B cell (primary cell): ENCODE data around the gene KIAA0232. TPM values are rescaled to one million over a fixed set of nuclear protein-coding genes. Genes with fewer than 3 reads are reported as not detected.

Experiments used
- ATAC-seq: fragments of 200-7000 bp; cut with Tn5 transposase; one replicate; pipeline ENCODE4 v1.10.0; 2021; ENCODE audit warnings: low read depth, mild to moderate bottlenecking, moderate number of reproducible peaks, moderate library complexity
- CTCF ChIA-PET: fragments of 350-600 bp; sonication (Branson Sonifier 250); formaldehyde crosslinking; loops from one replicate; lab custom pipeline; 2021; ENCODE audit warnings: antibody characterized with exemption, inconsistent platforms; lab: Charles Lee
- POLR2A ChIA-PET: fragments of 350-600 bp; sonication (Branson Sonifier 250); formaldehyde crosslinking; loops from one replicate; lab custom pipeline; 2021; ENCODE audit warnings: antibody characterized with exemption; lab: Charles Lee
- DNase-seq: peaks from one replicate; pipeline ENCODE4 v3.0.0; 2013
- H2AFZ ChIP-seq: 2 replicates; pipeline ENCODE4 v1.6.1; 2012; ENCODE audit warnings: mild to moderate bottlenecking, low read depth, low read length; ENCODE audit not compliant: insufficient read depth, poor library complexity, severe bottlenecking
- H3K27ac ChIP-seq, 2 donors: 1 replicate in 1 of 2; 2 replicates in 1 of 2; pipeline ENCODE4 v1.5.1; 2012 to 2013; ENCODE audit warnings: low read length in 2 of 2, mild to moderate bottlenecking in 2 of 2, moderate library complexity in 1 of 2
- H3K27me3 ChIP-seq, 4 experiments: fragments of 200-600 bp in 1 of 4; sonication (generic) in 1 of 4; replicated peaks in 1 of 4; 1 replicate in 2 of 4; 2 replicates in 2 of 4; pipeline versions ENCODE4 v1.6.1 to v1.7.0; 2013 to 2016; ENCODE audit warnings: low read length in 3 of 4, mild to moderate bottlenecking in 2 of 4, mixed read lengths in 1 of 4, moderate library complexity in 1 of 4; ENCODE audit not compliant: insufficient read depth in 4 of 4, control insufficient read depth in 3 of 4; ENCODE audit errors: control extremely low read depth in 1 of 4
- H3K36me3 ChIP-seq, 2 experiments: replicated peaks in 1 of 2; 1 replicate in 1 of 2; 2 replicates in 1 of 2; pipeline versions ENCODE4 v1.6.1 to v1.7.1; 2013; ENCODE audit warnings: low read length in 1 of 2; ENCODE audit not compliant: insufficient read depth in 2 of 2, control insufficient read depth in 1 of 2; ENCODE audit errors: control extremely low read depth in 1 of 2, extremely low read depth in 1 of 2
- H3K4me1 ChIP-seq, 2 donors: fragments of 200-600 bp in 1 of 2; sonication (generic) in 1 of 2; 1 replicate in 1 of 2; 2 replicates in 1 of 2; pipeline versions ENCODE4 v1.5.1 to v1.6.1; 2013 to 2017; ENCODE audit warnings: low read length in 2 of 2; ENCODE audit not compliant: control insufficient read depth in 2 of 2, insufficient read depth in 2 of 2
- H3K4me2 ChIP-seq: replicated peaks from 2 replicates; pipeline ENCODE3; 2012; ENCODE audit warnings: mild to moderate bottlenecking, low read depth, low read length; ENCODE audit not compliant: poor library complexity, severe bottlenecking
- H3K4me3 ChIP-seq, 5 experiments: fragments of 200-600 bp in 1 of 5; sonication (generic) in 1 of 5; 1 replicate in 3 of 5; 2 replicates in 2 of 5; pipeline versions ENCODE4 v1.5.1 to v1.7.0; 2011 to 2016; ENCODE audit warnings: low read length in 4 of 5, mild to moderate bottlenecking in 4 of 5, low read depth in 2 of 5, control low read depth in 1 of 5, moderate library complexity in 1 of 5; ENCODE audit not compliant: insufficient read depth in 1 of 5; ENCODE audit errors: control extremely low read depth in 1 of 5, extremely low read depth in 1 of 5
- H3K79me2 ChIP-seq: fragments of 200-600 bp; sonication (generic); one replicate; pipeline ENCODE4 v1.6.0; 2016; ENCODE audit warnings: low read length; ENCODE audit not compliant: control insufficient read depth, insufficient read depth
- H3K9ac ChIP-seq: fragments of 200-600 bp; sonication (generic); 2 replicates; pipeline ENCODE4 v1.6.1; 2017; ENCODE audit warnings: mild to moderate bottlenecking, low read length, moderate library complexity
- H3K9me3 ChIP-seq, 3 donors: one replicate each; pipeline versions ENCODE4 v1.6.1 to v1.7.1; 2013; ENCODE audit warnings: low read length in 2 of 3; ENCODE audit not compliant: control insufficient read depth in 2 of 3, insufficient read depth in 1 of 3; ENCODE audit errors: control extremely low read depth in 1 of 3
- H4K20me1 ChIP-seq: 2 replicates; pipeline ENCODE4 v1.6.0; 2012; ENCODE audit warnings: mild to moderate bottlenecking, low read length; ENCODE audit not compliant: insufficient read depth, control insufficient read depth, poor library complexity, severe bottlenecking
- H3K27ac Mint-ChIP-seq: one replicate; pipeline ENCODE4 v1.8.0; 2021; ENCODE audit warnings: mixed read lengths
- H3K27me3 Mint-ChIP-seq: one replicate; pipeline ENCODE4 v1.8.0; 2021; ENCODE audit warnings: mixed read lengths
- H3K4me1 Mint-ChIP-seq: one replicate; pipeline ENCODE4 v1.8.0; 2021; ENCODE audit warnings: mixed read lengths
- H3K4me3 Mint-ChIP-seq: one replicate; pipeline ENCODE4 v1.8.0; 2021; ENCODE audit warnings: mixed read lengths
- H3K9me3 Mint-ChIP-seq: one replicate; pipeline ENCODE4 v1.8.0; 2022; ENCODE audit warnings: mixed read lengths; ENCODE audit not compliant: insufficient read depth
- CTCF ChIP-seq: fragments of 200-600 bp; IDR thresholded peaks from one replicate; pipeline ENCODE4 v1.8.0; 2022; ENCODE audit warnings: antibody characterized with exemption, mild to moderate bottlenecking
- EZH2 ChIP-seq: IDR thresholded peaks from 2 replicates; pipeline ENCODE4 v1.6.1; 2012; ENCODE audit warnings: borderline replicate concordance, low read depth, mild to moderate bottlenecking, moderate library complexity, low read length; ENCODE audit not compliant: insufficient read depth, poor library complexity, severe bottlenecking
- WGBS: methylation state at CpG from one replicate; pipeline ENCODE4 v1.1.5; 2013; ENCODE audit warnings: missing lambda C conversion rate; ENCODE audit not compliant: insufficient coverage; 5-methylcytosine and 5-hydroxymethylcytosine counted together
- intact Hi-C: fragments of 100-400 bp; cut with micrococcal nuclease; formaldehyde crosslinking; loops from one replicate; pipeline ENCODE4 v1.10.0; 2022
- polyA plus RNA-seq: library from polyadenylated mRNA; depleted of rRNA; stranded (reverse); fragments of >200 nt; gene quantifications from 2 replicates; pipeline ENCODE4 v1.2.3, GENCODE V29; 2012
- total RNA-seq, 2 donors: library from RNA; stranded (reverse); fragments of 120-200 nt in 1 of 2; gene quantifications; 1 replicate in 1 of 2; 2 replicates in 1 of 2; pipeline versions ENCODE4 v1.2.3 to v1.2.4, GENCODE V29; 2013 to 2022

KIAA0232 gene
- total and polyA plus RNA-seq, 2 donors (not counting 1 experiment from before 2014, with no cell fraction given) = 2.9 to 20.8 TPM

- ChIA-PET POLR2A (no interaction called here), CTCF (no interaction called here)
- Mint-ChIP-seq H3K27me3 (no peaks in the 10 kb centered on the region), H3K9me3 (no peaks in the 10 kb centered on the region), H3K4me1 (peaks cover 4% of the 10 kb centered on the region), H3K4me3 (no peak overlapping the region), H3K27ac (no peak overlapping the region)
- H4K20me1 ChIP-seq = peaks cover 56% of the 10 kb centered on the region
- DNase-seq = no peak
- no peak for ATAC-seq
- no peak overlapping the region for H3K4me3 ChIP-seq
- intact Hi-C loops = no loop called here
- WGBS = no CpG with 5 or more reads among the region's 2 CpGs
- H3K4me2 ChIP-seq = no peak overlapping the region
- H3K9me3 ChIP-seq = no peaks in the 10 kb centered on the region
- no peaks in the 10 kb centered on the region for H3K27me3 ChIP-seq
- no peak overlapping the region for H3K27ac ChIP-seq
- H3K4me1 ChIP-seq = no peaks in the 10 kb centered on the region
- peaks cover 0 to 7% of the 10 kb centered on the region in 2 experiments for H3K36me3 ChIP-seq
- H3K9ac ChIP-seq = no peak overlapping the region
- no peak for TF ChIP-seq EZH2
- TF ChIP-seq CTCF = no peak
- no peak overlapping the region for H2AFZ ChIP-seq
- peaks cover 76% of the 10 kb centered on the region for H3K79me2 ChIP-seq
Observed at GRCh38 chr4:6802626-6803025, 20.1 kb downstream of the KIAA0232 start.

GRCh38 chr4:6803246-6803645 is 20.7 kb downstream of the KIAA0232 start:
- Mint-ChIP-seq H3K27me3 (no peaks in the 10 kb centered on the region), H3K4me1 (peaks cover 5% of the 10 kb centered on the region), H3K27ac (no peak overlapping the region), H3K9me3 (no peaks in the 10 kb centered on the region), H3K4me3 (no peak overlapping the region)
- CTCF ChIA-PET = no interaction called here
- Histone ChIP-seq H2AFZ (no peak overlapping the region), H3K9me3 (no peaks in the 10 kb centered on the region), H3K27me3 (no peaks in the 10 kb centered on the region), H4K20me1 (peaks cover 53% of the 10 kb centered on the region), H3K4me3 (no peak overlapping the region), H3K4me1 (no peaks in the 10 kb centered on the region), H3K36me3 (peaks cover 0 to 7% of the 10 kb centered on the region in 2 experiments), H3K79me2 (peaks cover 76% of the 10 kb centered on the region), H3K9ac (no peak overlapping the region), H3K4me2 (no peak overlapping the region), H3K27ac (no peak overlapping the region)
- ATAC-seq = no peak
- intact Hi-C loops = no loop called here
- TF ChIP-seq EZH2 (no peak), CTCF (no peak)
- WGBS = no CpG with 5 or more reads among the region's 1 CpG
- POLR2A ChIA-PET = no interaction called here
- DNase-seq = no peak
